Islet precursor cell (in vitro differentiated cells): ENCODE data around the gene PARD6G.
A peak's percentile ranks its signal among the peaks of the same experiment; 100 is the strongest.

Experiments used
- DNase-seq: peaks from one replicate; pipeline ENCODE4 v3.0.0-alpha.2; 2018

The PARD6G gene

DNA sequence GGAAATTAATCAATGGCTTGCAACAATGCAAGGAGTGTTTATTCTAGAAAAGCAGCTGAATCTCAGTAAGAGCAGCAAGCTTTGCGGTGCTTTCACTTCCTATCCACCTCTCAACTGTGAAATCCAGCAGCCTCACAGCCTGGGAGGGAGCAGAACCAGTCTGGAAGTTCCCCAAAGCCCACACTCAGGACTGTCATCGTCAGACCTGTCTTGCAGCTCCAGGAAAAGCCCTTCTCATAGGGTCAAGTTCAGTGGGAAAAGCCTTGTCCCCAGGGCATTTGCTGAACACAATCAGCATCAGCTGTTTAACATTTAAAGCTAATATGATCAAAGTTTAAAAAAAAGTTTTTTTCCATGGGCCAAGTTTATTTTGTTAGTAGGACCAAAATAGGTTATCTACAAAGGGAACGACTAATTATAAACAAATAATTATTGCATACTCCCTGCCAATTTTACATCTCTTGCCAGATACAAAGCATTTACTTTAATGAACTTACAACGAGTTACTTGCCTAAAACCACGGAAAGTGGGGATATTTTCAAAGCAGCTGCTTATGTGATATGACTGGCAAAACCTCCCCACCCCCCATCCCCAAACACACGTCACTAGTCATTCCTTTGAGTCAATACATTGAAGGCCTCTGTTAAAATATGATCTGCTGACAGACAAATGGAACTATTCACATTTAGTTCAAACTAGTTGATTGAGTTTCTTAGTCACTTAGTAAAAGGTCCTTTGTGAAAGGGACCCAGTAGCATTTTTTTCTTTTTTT, 36.8 kb downstream of the PARD6G start:
- DNase-seq = peak; percentile 68

DNA sequence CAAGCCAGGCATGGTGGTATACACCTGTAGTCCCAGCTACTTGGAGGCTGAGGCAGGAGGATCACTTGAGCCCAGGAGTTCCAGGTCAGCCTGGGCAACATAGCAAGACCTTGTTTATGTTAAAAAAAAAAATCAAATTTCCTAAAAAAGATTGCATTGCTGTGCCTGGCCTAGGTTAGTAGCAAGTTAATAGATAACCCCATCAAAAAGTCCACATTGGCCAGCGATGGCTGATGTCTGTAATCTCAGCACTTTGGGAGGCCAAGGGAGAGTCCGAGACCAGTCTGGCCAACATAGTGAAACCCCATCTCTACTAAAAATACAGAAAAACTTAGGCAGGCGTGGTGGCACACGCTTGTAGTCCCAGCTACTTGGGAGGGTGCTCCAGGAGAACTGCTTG, 38.7 kb downstream of the PARD6G start:
- DNase-seq = peak; percentile 22

DNA sequence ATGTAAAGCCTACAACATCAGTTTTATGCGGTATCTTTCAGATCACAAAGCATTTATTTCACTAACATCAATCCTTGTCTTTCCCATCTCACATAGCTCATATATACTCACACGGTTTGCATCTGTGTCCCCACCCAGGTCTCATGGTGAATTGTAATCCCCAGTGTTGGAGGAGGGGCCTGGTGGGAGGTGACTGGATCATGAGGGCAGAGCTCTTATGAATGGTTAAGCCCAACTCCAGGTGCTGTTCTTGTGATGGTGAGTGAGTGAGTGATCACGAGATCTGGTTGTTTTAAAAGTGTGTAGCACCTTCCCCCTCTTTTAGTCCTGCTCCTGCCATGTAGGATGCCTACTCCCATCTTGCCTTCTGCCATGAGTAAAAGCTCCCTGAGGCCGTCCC, 42.0 kb downstream of the PARD6G start:
- DNase-seq = peak; percentile 31

DNA sequence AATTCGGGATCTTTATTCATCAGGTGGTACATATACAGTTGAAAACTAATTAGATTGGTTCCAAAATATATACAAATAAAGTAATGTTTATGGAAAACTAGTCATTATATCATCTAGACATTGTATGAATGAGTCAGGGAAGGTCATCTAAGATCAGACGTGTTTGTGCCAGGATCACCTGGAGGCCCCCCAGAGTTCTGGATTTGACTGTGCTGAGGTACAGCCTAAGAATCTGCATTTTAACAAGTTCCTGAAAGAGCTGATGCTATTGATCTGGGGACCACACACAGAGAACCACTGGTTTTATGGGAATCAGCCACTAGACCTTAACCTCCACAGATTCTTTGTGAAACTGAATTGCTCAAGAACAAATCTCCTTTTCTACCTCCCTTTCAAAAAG, 43.2 kb downstream of the PARD6G start:
- DNase-seq = peak; percentile 20

DNA sequence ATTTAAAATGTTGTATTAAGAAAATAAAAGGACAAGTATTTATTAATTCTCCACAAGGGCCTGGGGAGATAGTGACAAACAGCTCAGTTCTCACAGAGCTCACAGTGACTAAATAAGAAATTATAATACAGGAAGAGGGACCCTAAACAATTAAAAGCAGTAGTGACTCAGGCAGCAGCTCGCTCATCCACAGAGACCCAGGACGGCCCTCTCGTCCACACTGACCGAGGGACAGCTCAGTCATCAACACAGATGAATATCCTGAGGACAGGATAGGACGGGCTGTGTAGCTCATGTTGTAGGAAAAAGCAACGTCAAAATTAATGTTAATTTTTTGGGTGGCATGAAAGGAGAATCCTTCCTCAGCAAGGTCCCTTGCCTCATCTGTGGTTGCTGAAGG, 44.1 kb downstream of the PARD6G start:
- peak; percentile 39 for DNase-seq

DNA sequence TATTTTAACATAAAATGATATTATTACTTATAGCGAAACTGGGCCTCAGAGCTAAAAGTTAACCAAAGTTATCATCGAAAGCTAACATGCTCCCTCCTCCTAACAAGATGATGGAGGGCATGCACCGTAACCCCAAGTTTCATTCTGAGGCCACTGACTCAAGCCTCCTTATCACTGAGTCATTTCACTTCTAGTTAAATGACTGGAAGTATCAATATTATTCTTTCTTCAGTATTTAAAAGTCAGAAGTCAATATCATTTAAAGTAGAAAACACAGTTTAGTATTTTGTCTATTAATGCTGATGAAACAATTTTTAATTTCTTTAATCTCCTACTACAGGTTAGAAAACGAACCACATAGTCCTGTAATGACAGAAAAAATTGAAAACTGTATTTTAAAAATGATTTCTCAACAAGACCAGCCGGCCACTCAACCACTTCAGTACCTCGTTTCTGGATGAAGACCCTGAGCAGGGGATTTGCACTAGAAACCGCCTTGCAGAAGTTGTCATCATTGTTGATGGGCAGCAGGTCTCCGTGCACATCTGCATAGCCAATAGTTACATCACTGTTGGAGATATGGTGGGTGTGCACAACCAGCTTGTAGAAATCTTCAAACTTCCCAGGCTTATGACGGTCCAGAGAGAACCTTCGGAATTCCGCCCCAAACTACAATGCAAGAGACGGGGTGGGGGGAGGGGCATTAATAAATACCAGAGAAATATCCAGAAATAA, 44.9 kb downstream of the PARD6G start:
- DNase-seq = peak; percentile 8

DNA sequence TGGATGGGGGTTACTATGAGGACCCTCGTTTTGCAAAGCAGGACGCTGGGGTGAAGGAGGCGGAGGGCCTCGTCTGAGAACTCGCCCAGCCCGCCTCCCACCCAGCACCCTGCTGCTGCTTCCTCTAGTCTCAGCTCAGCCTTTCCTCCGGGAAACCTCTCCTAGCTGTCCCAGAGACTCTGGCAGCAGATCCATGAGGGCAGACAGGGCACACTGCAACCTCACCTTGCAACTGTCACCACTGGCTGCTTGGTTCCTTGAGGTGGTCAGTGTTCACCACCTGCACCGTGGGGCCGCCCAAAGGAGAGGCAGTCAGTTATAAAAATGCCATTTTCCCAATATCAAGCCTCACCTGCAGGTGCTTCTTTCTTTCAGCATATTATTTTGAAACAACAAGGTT, 45.6 kb downstream of the PARD6G start:
- peak; percentile 32 for DNase-seq

DNA sequence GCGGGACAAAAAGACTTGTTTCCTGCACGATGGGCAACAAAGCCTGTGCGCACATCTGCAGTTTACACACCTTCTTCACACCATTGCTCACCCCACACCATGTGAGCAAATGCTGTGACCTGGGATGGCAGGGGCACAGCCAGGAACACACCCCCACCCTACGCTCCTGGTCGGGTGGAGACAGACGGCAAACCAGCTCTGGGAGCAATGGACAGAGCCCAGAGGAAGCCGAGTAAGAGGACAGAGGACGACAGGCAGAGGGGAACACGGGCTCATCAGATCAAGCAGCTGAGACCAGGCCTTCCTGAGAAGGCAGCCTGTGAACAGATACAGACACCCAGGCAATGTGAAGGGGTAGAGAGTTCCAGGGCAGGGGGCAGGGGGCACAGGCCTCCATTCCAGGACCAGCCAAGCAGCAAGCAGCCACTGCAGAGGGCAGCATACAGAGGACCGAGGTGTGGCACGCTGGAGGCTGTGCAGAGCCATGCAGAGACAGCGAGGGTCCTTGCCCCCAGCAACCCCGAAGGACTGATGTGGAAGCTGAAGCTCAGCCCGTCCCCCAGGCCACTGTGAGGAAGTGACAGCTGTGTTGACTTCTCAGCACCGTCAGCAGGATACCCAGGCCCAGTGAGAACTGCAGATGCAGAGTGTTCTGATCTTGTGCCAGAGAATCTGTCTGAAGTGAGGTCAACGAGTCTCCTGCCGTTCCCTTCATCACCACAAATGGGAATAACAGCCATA, 46.2 kb downstream of the PARD6G start:
- DNase-seq = peak; percentile 48

DNA sequence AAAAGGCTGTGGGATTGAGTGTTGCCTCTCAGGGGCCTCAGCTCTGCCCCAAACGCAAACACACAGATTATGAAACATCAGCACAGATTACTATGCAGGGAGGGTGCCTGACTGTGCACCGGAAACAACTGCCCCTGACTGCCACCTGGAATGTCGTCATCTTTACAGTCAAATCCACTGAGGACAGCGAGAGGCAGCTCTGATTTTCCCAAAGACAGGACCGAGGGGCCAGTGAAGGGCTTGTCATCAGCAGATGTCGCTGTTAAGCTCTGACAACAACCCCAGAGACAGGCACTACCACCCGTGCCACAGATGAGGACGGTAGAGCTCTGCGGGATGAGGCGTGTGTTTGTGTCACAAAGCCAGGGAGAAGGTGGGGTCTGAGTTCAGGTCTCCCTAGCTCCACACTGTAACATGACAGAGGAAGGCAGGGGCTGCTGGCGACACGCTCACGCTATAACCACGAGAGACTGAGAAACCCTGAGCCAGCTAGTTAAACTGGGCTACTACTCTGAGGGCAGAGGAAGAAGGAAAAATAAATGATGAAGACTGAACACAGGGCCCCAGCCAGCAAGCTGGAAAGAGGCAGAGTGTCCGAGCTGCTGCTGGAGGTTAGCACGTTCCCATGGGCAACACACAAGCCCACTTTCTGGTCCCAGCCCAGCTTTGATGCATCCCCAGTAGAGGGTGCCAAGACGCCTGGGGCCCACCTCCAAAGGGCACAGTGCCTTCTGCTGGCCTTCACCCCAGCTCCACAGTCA, 47.0 kb downstream of the PARD6G start:
- peak; percentile 66 for DNase-seq

DNA sequence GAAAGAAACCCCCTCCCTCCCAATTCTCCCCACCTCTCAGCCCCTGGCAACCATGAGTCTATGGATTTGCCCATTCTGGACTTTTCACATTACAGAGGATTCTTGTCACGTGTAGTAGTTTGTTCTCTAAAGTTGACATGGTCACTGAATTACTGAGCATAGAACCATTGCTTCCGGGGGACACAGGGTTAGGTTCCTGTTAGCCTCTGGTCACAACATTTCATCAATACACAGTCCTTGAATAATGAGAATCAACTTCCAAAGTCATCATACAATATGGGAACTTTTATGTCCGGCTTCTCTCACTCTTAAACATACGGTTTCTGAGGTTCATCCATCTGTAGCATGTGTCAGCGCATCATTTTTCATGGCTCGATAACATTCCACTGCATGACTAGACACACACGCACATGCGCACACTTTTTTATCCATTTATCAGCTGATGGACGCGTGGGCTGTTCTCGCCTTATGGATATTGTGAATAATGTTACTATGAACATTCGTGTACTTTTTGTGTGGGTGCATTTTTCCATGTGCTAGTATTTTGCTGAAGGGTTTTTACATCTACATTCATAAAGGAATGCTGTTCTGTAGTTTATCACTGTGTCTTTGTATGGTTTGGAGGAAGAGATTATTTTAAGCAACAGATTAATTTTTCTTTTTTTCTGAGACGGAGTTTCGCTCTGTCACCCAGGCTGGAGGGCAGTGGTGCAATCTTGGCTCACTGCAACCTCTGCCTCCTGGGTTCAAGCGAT, 48.1 kb downstream of the PARD6G start:
- DNase-seq = peak; percentile 2

DNA sequence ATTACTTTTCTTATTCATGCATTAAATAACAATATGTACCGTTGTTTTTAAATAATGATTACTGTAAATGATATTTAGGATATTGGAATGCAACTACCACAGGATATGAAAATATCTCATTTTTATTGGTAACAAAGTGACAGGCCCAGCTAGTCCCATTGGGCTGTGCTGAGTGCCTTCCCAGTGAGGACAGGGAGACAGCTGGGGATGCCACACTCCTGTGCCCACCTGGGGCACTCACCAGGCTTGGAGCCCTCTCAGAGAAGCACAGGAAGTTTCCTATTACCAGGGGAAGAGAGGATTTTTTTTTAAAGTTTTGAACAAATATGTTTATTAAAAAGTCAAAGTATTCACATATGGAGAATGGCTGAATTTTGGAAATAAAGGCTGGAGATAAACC, 48.9 kb downstream of the PARD6G start:
- peak; percentile 6 for DNase-seq

DNA sequence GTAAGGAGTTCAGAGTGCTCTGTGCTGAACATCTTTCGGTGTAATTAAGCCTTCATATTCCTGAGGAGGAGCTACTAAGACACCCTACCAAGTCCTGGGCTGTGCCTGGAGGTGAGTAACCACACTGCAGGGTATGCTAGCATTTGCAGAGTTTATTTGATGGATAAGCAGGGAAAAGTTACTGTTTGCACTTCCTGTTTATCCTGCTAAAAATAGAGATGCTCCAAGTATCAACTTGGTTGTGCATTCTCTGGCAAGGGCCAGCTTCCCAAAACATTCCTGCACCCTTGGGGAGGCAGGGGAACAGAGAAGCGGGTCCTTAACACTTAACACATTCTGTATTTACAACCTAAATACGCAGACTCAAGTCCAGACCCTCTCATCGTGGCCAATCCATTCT, 49.8 kb downstream of the PARD6G start:
- peak; percentile 46 for DNase-seq

DNA sequence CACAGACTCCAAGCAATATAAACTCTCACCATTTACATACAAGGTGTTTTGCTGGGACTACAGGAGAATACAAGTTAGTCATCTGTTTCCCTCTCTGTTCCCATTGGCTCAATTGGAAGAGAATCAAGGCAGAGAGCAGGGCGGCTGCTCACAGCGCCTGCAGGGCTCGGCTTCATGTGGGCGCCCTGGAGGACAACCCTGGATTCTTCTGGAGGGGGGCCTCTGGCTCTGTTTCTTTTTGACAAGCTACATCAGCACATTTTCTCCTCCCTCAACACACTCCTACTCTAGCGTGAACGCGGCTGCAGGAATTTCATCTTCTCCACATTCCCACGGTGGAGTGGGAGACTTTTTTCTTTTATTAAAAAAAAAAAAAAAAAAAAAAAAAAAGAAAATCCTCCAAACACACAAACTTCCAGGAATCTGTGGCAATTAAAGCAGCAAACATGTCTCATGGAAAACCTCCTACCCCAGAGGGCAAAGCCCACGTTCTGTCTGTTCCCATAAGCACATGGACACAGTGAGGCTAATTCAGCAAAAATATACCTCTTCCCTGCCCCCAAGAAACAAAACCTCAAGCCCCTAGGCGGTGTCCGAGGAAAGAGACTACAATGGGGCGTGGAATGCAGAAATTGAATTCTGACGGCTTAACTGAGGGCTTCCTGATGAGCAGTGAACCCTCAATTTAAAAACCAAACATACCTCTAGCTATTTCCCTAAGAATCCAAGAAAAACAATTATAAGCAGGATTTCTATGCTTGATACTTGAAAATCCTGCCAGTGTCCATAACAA, 50.6 kb downstream of the PARD6G start:
- DNase-seq = peak; percentile 73

DNA sequence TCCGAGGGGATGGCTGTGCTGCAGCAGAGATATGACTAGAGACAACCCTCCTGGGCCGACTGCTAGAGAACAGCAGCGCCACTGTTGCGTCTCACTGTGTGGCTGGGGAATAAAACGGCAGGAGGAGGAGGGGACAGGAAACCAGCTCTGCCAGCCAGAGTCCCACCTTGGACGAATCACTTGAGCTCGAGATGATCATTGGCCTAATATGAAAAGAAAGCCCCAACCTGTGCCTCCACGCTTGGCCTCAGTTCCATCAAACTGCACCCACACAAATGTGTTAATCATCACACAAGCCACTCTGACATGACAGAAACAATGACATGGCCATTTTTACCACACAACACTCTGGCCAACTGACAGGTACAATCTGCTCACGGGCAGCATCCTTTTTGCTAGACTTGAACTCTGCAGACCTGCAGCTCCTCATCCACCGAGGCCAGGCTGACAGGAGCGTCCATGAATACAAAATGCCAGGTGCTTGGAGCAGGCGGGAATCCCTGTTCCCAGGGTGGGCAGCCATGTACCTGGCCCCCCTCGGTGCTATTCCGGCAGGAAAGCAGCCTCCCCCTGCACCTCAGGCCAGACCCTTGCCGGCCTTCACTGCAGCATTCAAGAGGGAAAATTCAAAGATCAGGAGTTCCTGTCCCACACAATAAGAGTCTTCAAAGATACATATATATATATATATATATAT, 52.3 kb downstream of the PARD6G start:
- DNase-seq = peak; percentile 46

DNA sequence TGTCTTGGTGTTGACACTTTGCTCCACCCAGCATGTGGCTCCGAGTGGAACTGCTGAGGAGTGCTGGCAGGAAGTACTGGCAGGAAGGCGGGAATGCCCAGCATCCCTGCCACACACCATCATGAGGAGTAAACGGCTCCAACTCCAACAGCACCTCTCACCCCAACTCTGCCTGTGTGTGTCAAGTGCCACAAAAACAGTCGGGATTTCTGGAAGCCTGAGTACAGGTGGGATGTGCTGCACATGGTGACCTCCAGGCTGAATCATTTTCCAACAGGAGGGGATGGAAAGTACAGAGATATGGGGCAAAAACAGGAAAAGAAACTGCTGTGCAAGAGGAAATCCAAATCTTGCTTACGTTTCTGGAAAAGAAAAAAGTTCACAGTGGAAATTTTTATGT, 53.6 kb downstream of the PARD6G start:
- peak; percentile 22 for DNase-seq

DNA sequence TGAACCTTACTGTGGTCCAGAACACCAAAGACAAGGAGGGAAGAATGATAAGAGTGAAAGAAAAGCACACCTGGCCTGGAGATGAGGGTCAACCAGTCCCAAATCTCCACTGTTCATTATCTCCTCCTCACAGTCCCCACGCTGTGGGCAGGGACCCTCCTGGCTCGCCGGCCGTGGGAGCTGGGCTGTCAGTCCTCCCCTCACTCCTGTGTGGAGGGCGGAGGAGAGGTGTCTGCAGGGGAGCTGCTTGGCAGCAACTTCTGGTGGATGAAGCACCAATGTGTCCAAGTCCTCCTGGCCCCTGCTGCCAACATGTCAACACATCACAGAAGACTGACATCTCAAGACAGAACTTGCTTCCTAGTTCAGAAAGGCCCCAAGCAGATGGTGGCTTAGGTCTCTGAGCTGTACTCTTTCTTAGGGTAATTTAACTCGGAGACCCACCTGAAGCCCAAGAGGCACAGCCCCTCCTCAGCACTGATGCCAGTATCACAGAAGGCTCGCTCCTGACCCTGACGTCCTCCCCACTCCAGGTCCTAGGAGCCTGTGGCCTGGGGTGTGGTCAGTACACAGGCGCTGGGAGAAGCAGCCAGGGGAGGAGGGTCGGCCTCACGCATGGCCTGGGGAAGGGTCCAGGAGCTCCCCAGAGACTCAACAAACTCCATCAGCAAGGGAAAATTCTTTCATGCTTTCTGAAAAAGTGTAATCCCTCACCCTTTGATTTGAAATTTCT, 54.5 kb downstream of the PARD6G start:
- DNase-seq = peak; percentile 37

DNA sequence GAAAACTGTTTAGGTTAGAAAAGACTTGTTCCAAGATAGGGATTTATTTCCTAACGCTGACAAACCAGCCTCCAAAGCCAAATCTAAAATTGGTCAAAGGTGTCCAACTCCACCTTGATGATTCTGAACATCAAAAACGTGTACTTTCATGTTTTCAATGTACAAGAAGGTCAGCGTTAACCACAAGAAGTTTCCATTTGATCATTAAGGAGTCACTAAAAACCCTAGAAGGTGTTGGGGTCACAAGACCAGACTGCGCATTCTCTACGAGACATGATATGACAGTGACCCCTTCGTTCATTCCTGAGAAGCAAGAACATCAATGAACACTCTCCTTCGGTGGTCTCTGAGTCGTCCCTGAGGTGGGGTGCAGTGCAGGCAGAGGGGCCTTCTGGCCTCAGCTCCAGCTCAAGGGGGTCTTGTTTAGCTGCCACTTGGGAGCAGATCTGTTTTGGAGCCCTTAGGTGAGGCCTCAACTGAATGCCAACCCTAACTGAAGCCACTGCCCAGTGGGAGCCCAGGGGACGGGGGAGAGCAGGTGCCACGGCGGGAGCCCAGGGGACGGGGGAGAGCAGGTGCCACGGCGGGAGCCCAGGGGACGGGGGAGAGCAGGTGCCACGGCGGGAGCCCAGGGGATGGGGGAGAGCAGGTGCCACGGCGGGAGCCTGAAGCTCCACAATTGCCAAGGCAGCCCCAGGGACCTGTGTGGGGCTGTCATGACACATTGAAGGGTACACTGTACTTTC, 55.2 kb downstream of the PARD6G start:
- peak; percentile 21 for DNase-seq

DNA sequence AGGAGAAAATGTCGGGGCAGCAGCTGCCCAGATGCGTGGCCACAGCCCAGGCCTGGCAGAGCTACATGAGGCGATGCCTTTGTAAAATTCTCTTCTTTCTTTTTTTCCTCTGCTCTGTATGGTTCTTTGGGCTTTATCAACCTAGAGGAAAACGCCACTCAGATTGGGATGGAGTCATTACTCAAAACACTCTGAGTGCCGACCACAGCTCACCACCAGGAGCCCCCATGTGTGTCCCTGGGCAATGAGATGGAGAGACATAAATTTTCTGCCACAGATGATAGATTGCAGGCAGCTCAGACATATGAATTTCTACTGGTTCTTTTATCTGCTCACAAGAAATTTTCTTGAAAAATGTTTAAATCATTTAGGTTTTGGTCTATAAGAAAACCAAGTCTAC, 56.0 kb downstream of the PARD6G start:
- DNase-seq = no peak

DNA sequence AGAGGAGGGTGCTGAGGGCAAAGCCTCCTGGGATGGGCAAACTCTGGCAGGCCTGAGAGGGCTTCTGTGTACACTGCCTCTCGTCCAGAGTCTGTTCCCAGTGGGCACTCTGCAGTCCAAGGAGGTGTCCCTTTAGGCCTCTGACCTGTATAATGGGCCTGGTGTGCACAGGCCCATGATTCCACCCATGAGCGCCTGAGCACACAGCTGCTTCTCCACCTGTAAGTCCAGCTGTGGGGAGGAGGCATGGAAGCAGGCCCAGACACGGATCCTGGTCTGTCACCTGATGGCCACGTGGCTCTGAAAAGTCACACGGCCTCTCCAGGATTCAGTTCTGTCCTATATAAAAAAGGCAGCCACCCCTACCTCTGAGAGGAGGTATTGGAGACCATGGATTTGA, 57.0 kb downstream of the PARD6G start:
- no peak for DNase-seq
